ENCODE results near the gene TMEM141.

TMEM141 gene

DNA sequence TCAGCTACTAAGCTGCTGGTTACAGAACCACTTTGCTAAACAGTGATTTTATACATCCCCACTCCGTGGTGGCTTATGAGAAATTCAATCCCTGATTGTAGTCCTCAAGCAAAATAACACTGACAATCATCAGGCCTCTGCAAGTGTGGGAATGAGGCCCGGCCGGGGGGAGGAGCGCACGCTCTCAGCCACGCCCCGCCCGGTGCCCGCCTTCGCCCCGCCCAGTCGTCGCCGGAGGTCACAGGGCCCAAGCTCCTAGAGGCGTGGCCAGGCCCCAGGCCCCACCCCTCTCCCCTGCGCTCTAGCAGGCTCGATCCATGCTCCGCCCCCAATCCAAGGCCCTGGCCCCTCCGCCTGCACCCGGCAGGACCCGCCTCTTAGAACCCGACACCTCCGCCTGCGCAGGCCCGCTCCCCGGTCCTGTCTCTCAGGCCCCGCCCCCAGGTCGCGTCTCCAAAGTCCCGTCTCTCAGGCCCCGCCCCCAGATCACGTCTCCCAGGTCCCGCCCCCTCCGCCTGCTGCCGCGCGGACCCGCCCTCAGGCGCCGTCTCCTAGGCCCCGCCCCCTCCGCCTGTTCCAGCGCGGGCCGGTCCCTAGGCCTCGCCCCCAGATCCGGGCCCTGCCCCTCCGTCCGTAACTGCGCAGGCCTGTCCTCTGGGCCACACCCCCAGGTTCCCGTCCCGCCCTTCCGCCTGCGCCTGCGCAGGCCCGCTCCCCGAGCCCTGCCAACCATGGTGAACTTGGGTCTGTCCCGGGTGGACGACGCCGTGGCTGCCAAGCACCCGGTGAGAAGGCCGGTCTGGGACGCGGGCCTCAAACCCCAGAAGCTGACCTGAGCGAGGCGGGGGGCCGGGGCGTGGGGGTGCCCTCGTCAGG, at the start of gene TMEM141:
Gene TMEM141, plus strand, starts transcription at position 705 of the 876 bp plus-strand sequence. Its CDS starts 27 bp downstream, at position 732.
- peak; percentile 100 for DNase-seq

DNA sequence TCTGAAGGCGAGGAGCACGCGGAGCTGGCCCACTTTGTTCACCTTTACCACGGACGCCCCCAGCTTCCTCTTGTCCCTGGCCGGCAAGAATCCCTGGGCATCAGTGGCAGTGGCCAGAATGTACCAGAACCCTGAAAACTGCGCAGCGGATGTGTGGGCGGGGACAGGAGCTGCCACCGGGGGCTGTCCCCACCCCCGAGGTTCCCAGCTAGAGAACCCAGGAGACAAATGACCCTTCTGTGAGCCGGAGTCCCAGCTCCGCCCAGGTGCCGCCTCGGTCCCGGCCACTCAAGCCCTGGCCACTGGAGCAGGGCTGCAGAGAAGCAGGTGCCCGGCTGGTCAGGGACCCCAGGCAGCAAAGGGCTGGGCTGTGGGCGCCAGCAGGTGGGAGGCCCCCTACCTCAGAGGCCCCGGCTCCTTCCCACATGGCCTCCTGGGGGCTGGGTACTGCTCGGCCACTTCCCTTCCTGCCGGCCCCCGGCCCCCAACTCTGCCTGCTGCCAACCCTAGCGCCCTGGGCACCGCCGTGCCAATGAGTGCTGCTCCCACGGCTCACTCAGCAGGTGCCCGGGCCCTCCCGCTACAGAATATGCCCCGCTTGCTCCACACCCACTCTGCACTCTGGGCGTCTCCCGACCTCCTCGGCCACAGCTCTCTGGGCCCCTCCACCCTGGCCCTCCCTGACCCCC, 49.1 kb upstream of the TMEM141 start:
- no peak for DNase-seq

DNA sequence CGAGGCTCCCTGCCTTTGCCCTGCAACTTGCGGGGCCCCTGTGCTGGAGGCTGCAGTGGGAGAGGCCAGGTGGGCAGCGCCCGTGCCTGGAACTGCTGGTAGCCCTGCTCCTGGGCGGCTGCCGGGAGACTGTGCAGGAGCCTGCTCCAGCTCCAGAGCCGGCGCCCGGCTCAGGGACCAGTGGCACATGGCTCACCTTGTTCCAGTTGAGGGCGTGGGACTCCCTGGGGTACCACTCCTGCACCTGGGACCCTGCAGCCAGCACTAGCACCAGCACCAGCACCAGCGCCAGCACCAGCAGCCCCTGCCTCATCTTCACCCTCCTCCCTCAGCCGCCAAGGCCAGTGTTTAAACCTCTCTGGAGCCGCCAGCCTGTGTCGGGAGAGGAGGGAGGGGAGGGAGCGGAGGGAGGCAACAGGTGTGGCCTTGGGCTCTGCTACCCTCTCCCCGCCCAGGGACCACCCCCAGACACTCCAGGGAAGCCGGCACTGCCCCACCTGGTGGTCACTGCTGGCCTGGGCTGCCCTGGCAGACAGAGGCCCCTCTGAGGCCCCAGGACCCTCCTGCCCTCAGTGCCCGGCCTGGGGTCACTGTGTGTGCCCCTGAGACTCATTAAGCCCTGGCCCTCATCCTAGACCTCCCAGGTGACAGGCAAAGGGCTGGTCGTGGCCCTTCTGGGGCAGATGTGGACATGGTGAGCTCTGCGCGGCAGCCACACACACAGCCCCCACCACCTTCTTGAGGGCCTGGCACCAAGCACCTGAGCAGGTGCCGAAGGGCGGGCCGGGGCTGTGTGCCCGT, 48.4 kb upstream of the TMEM141 start, which contains the start of gene LCN10:
Gene LCN10, minus strand, starts transcription at position 350 of the 801 bp plus-strand sequence. Its CDS starts 37 bp downstream, at position 313.
- no peak for DNase-seq

DNA sequence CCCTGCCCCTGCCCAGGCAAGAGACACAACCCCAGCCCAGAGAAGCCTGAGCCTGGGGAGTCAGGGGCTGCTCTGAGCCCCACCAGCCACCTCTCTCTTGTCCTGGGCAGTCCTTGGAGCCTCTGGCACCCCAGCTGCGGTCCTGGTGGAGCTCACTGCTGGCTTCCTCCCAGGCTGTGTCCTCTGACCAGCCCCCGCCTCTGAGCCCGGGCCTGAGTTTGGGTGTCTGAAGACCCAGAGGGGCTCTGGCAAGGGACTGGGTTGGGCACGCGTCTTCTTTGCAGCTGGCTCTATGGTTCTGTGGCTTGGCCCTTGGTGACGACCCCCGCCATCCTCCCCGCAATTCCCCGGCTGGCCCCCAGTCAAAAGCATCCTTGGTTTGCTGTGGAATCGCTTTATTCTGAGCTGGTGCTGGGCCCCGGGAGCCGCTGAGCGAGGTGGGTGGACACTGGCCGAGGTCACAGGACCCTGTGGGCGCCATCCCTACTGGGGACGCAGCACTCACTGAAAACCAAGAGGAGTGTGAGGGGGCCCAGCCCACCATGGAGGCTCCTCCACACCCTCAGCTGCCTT, 47.4 kb upstream of the TMEM141 start:
- DNase-seq, result no peak

DNA sequence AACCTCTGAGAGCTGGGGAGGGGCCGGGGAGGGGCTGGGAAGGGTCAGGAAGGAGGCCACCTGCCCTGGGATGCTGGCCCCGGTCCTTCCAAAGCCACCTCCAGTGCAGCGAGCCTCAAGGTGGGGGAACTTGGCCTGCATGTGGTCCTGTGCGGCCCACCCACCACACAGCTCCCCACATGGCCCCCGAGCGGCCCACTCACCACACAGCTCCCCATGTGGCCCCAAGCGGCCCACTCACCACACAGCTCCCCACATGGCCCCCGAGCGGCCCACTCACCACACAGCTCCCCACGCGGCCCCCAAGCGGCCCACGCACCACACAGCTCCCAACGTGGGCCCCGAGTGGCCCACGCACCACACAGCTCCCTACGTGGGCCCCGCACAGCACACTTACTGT, 46.4 kb upstream of the TMEM141 start:
- no peak for DNase-seq

DNA sequence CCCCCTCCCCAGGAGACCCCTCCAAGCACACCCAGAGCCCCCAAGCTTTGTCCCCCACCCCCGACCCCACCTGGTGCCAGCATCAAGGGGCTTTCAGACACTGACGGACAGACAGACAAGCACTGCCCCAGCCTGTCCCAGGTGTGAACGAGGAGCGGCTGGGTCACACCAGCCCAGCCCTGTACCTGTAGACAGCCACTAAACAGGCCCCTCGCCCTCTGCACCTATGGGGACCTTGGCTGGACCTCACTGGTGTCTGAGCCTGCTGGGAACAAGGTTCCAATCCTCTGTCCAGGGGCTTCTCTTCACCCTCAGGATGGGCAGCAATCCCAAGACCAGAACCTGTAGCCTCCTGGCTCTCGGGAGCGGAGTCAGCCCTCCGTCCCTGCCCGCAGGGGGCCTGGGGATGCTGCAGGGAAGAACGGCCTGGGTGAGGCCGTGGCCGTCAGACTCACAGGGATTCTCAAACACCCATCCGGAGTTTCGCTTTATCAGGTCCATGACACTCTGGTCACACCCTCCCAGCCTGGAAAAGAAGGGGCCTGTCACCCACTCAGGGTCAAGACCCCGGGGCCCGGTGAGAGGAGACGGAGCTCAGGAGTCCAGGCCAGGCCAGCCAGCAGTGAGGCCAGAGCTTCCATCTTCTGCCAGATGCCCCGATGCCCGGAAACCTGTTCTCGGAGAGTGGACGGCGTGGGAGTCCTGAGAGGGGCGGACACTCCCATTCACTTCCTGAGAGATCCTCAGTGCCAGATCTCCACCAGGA, 45.6 kb upstream of the TMEM141 start:
- no peak for DNase-seq

DNA sequence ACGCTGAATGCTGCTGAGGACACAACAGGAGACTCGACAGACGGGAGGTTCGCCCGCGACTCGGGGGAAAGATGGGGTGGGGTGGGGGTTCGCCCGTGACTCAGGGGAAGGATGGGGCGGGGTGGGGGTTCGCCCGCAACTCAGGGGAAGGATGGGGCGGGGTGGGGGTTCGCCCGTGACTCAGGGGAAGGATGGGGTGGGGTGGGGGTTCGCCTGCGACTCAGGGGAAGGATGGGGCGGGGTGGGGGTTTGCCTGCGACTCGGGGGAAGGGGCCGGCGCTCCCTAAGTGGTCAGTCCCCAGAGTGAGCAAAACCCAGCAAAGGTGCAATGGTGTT, 45.0 kb upstream of the TMEM141 start:
- no peak for DNase-seq

DNA sequence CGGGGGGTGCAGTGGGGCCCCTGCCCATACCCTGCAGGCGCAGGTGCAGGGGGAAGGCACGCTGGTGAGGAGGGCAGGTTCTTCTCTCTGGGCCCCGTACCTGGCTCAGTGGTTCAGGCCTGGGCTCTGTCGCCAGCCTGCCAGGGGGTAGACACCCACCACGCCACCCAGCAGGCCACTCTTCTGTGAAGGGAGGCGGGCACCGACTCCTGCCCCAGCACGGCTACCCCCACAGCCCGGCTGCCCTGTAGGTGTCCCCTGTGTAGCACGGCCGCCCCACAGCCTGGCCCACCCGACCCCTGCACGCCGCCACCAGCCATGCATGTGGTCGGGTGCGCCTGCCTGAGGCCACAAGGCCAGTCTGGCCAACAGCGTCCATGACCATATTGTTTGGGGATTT, 44.5 kb upstream of the TMEM141 start:
- DNase-seq, result no peak

DNA sequence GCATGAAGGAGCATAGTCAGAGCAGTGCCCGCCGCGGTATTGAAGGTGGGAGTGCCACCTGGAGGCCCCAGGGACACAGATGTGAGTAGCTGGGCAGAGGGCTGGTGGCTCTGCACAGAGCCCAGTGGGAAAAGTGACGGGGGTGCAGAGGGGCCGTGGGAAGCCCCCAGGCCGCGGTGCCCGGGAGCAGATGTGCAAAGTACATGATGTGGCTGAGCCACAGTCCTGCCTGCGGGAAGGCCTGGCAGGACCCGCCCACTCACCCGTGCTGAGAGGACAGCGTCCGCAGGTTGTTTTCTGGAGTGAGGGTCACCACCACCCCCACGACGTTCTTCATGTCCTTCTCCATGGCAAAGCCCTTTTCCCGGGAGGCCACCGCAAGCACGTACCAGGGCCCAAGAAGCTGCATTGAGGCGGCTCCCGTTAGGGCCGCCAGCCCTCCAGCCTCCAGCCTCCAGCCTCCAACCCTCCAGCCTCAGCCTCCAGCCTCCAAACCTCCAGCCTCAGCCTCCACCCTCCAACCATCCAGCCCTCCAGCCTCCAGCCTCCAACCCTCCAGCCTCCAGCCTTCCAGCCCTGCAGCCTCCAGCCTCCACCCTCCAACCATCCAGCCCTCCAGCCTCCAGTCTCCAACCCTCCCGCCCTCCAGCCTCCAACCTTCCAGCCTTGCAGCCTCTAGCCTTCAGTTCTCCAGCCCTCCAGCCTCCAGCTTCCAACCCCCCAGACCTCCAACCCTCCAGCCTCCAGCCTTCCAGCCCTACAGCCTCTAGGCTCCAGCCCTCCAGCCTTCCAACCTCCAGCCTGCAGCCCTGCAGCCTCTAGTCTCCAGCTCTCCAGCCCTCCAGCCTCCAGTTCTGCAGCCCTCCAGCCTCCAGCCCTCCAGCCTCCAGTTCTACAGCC, 43.7 kb upstream of the TMEM141 start:
- no peak for DNase-seq

DNA sequence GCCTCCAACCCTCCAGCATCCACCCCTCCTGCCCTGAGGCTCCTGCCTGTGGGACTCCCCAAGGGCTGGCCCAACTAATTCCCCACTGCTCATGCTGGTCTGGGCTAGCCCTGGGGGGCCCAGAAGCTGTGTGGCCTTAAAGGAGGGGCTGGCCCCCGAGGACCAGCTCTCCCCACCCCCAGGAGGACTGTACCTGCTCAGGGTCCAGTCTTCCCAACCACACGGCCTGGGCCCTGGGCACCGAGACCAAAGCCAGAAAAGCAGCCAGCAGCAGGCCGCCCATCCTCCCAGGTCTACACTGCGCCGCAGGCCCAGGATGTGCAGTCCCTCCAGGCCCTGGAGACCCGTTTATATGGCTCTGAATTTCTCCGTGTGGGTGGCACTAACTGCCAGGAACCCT, 42.9 kb upstream of the TMEM141 start, which contains the start of gene LCN6:
Gene LCN6, minus strand, starts transcription at position 325 of the 400 bp plus-strand sequence. Its CDS starts 42 bp downstream, at position 283.
- no peak for DNase-seq

DNA sequence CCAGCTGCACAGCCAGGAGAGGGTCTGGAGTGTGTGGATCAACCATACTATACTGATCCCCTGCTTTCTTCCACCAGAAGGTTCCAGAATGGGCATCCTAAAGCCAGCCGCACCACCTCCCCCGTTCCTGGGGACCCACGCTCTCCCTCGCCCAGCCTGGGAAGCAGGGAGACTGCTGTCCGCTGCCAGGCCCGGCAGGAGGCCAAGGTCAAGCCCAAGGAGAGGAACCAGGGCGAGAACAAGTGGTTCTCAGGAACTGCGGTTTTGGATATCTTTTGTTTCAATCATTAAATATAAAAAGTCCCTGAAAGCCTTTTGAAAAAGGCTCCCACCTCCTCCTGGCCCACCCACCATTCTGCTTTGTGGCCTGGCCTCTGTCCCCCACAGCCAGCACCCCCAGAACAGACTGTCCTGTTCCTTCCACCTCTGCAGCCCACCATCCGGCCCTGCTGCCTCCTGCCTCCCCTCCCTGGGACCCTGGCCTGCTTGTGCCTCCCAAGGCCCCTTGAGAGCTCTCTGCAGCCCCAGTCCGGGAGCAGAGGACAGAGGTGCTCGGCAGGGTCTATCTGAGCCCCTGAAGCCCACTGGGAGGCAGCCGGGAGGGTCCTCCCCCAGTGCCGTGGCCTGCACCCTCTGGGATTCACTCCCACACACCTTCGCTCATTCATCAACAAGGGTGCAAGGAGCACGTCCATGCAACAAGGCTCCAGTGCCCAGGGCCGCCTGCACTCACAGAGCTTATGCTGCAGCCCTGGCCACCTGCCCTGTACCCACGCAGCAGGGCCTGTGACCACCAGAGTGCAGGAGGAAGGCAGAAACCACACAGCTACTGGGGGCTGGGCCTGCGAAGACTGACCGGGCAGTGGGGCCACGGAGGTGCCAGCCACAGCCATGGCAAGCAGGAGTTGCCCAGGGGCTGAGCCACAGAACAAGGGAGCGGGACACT, 42.2 kb upstream of the TMEM141 start:
- DNase-seq, result peak; percentile 67

DNA sequence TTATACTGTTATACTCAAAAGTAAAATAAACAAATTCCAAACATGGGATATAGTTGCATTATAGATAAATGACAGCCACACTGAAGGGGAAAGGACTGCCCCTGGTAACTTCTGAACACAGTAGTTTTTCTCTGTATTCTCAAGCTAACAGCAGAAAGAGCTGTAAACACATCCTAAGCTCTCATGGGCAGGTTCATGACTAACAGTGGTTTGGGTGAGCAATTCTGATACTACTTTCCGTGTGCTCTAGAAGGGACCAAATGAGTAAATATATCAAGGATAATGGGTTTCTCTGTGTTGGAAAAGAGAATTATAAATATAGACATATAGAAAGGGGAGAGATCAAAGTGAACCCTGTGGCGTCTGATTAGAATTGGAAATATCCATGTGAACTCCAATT, 40.6 kb upstream of the TMEM141 start:
- no peak for DNase-seq

DNA sequence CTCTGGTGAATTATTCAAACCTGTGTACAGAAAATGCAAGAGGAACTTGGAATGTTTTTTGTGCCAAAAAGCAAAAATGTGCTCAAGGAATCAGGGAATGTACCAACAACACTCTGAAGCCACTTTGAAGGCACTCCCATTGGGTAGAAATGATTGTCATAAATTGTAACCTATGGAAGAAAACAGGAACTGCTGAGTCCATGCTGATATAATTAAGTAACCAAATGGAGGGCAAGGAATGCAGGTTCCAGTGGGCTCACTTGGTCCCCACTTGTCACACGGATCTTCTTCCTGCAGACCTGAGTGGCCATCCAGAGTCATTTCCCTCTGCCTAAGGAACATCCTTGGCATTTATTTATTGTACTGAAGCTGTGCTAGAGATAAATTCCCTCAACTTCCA, 39.9 kb upstream of the TMEM141 start:
- DNase-seq, result no peak

DNA sequence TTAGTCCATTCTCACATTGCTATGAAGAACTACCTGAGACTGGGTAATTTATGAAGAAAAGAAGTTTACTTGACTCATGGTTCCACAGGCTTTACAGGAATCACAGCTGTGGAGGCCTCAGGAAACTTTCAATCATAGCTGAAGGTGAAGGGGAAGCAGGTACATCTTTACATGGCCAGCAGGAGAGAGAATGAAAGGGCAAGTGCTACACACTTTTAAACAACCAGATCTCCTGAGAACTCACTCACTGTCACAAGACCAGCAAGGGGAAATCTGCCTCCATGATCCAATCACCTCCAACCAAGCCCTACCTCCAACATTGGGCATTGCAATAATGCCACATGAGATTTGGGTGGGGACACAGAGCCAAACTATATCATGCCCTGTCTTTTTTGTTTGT, 39.3 kb upstream of the TMEM141 start:
- DNase-seq, result no peak

DNA sequence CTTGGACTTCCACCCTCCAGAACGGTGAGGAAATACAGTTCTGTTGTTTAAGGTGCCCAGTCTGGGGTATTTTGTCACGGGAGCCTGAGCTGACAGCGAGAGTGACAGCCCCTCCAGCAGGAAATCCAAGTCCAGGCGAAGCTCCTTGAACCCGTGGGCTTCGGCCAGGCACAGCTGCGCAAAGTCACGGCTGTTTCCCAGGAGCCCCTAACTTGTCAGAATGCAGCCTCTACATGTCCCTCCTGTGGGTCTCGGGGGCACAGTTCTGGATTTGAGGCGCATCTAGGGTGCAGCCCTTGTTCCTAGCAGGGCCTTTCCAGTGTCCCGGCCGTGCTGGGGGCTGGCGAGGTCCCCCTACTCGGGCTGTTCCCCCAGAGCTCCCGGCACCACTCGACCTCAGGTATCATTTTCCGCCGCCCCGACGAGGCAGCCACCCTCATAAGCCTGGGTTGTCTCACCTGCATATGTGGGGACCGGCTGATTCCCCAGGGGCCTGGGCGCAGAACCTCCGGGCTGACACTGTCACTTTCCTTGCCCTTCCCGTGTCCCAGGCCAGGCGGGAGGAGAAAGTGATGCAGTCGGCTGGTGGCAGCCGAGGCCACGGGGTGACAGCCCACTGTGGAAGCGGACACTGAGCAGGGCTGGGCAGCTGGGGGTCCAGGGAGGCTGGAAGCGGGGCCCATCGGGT, 37.6 kb upstream of the TMEM141 start:
- DNase-seq, result no peak

DNA sequence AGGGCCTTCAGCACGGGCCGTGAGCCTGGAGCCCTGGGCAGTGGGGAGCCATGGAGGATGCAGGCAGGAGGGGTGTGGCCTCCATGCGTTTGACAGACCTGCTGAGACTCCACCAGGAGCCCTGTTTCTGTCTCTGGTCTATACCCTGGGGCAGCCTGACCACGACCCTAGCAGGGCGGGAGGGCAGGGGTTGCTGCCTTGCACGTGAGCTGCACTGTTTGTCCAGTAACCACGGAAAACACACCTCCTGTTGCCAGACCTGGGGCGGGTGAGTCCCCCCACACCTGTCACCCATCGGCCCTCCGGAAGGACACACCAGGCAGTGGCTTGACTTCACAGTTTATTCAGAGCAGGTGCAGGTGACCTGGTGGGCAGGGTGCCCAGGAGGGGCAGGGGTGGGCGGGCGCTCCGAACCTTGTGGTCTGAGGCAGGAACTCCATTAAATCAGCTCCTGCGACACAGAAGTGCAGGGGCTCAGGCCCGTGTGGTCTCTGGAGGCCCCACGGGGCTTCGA, 37.0 kb upstream of the TMEM141 start:
- no peak for DNase-seq

DNA sequence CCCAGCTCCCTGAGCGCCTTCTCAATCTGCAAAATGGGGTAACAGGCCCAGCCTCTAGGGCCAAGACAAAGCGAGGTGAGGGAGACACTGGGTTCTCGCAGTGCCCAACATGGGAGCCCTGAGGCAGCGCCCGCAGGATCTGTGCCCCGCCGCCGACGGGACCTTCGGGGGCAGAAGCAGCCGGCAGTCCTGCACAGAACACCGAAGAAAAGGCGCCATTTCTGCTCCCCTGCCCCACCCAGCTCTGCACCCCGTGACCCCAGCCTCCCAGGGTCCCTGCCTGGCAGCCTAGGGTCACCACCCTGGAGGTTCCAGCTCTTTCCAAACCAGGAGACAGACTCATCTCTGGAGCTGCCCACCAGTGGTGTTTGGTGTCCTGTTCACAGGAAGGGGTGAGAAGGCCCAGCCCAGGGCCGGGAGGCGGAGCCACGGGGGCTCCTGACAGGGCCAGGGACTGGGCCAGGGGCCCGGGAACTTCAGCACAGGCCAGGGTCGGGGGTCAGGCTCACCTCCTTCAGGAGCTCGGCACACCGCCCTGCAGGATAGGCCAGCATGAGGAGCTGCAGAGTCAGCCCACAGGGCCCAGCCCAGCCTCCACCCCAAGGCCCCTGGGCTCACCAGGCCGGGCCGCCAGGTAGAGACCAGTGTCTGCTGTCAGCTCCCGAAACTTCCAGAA, 36.4 kb upstream of the TMEM141 start:
- DNase-seq, result no peak

Data from hematopoietic multipotent progenitor cell treated with erythropoietin and hydrocortisone succinate and interleukin-3 and kit ligand, for 4 days (in vitro differentiated cells).